ENCODE measurements around the gene DDX56.

- TF ChIP-seq EZH2 (IDR thresholded peaks at IDR 0.05; ENCODE audit: insufficient read depth, poor library complexity, severe bottlenecking) (no peak), EZH2phosphoT487 (IDR thresholded peaks at IDR 0.05; ENCODE audit: insufficient read depth, low read depth) (no peak)
Observed at GRCh38 chr7:44521347-44522095, 52.2 kb downstream of the DDX56 start.
